GM18507 (cell line): ENCODE measurements around the gene RASA3.
"Not testable (repeated sequence)": the region's sequence is repeated elsewhere in the genome, so short reads cannot be mapped to it uniquely, and the experiment has no call there.

Experiments
- DNase-seq: peaks from one replicate; pipeline ENCODE4 v3.0.0; 2011; ENCODE audit warnings: low read depth; ENCODE audit not compliant: insufficient read length; ENCODE audit errors: extremely low spot score
- FAIRE-seq: peaks from 2 replicates; lab custom pipeline; 2011; peaks lifted over from hg19 to GRCh38; lab: Jason Lieb, UNC

Gene RASA3

DNA sequence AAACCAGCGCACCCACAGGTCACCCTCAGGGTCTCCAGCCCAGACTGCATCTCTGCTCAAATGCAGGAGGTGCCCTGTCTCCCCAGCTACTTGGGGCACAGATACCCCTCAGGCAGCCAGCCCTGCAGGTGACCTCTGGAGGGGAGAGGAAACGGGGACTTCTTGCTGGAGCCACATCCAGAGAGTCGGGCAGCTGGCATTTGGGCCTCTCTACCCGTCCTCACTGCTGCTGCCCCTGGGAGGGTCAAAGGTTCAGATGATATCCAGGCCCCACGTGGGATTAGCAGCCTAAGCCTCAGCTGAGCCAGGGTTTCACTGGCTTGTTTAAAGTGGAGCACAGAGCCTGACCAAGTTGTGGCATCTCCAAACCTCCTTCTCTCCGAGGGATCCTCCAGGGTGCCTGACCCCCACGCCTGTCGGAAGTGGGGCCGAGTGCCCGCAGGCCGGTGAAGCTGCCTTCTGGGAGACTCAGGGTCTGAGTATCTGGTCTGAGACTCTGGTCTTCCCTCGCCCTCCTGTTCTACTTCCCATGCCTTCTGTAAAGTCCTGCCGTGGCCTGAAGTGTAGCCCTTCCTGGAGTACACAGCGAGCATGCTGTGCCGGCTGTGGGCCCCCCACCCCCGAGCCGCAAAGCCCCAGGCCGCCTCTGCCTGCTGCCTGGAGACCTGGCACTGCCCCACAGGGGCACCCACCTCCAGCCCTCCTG, 2.1 kb downstream of the RASA3 start:
- peak; percentile 62 for FAIRE-seq
- DNase-seq = no peak

DNA sequence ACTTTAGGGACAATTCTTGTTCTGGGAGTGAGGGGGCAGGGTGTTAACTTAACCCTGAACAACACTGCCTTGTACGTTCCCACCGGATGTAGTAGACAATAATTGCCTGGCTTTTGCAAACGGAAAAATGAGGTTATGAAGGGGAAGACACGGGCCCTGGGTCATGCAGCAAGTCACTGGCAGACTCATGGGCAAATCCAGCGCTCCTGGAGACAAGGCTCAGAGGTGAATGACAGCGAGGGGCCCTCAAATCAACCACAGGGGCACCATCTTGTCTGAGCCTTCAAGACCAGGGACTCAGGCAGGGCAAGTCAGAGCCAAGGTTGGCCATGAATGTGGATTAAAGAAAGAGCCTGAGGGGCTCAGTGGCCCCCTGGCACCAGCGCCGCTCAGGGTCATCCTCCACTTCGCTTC, 2.8 kb downstream of the RASA3 start:
- FAIRE-seq = no peak

DNA sequence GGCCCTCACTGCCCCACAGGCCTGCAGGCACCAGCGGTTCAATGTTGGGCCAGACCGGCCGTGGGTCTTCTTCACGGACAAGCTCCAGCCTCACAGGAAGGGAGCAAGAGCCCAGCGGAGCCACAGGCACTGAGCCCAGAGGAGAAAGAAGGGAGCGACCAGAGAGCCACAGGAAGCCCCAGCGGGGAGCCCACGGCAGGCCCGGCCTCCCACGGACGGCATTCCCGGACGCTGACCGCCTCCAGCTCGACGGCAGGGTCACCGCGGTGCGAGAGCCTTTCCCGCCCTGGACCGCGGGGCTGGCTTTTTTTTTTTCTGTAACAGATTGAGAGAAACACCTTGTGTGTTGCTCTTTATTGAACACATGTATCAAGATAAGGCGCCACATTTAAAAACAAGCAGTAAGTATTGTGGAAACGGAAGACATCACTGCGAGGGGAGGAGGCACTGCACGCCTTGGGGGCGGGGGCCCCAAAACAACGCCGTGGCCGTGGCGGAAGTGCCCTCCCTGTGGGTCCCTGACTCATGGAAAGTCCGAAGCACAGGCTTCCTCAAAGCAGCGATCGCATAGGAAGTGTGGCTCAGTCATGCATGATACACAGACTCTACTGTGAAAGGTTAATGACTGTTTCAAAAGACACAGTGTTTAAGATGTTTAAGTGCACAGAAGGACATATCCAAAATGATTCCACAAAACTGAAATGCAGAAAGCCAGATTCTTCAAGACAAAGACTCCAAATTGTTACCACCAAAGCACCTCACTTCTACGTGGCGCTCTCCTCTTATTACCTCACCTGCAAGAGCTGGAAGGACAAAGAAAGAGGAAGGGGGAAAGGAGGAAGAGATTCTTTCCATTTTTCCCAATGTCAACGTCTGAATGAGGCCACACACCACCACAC, 3.5 kb downstream of the RASA3 start:
- peak; percentile 99 for FAIRE-seq
- DNase-seq = peak; percentile 86

More for the DNA sequence above, 2.8 kb downstream of the RASA3 start:
- DNase-seq = no peak

DNA sequence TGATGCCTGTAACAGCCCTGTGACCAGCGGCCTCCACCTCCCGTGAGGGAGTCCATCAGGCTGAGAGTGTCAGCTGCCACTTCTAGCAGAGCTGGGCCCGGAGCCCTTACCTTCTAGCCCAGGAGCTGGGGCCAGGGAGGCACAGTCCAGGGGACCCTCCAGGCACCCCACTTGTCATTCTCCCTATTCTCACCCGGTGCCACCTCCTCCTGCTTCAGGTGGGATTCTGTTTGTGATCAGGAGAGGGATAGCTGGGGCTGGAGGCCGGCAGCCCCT, 4.1 kb downstream of the RASA3 start:
- DNase-seq (no peak), FAIRE-seq (no peak)

DNA sequence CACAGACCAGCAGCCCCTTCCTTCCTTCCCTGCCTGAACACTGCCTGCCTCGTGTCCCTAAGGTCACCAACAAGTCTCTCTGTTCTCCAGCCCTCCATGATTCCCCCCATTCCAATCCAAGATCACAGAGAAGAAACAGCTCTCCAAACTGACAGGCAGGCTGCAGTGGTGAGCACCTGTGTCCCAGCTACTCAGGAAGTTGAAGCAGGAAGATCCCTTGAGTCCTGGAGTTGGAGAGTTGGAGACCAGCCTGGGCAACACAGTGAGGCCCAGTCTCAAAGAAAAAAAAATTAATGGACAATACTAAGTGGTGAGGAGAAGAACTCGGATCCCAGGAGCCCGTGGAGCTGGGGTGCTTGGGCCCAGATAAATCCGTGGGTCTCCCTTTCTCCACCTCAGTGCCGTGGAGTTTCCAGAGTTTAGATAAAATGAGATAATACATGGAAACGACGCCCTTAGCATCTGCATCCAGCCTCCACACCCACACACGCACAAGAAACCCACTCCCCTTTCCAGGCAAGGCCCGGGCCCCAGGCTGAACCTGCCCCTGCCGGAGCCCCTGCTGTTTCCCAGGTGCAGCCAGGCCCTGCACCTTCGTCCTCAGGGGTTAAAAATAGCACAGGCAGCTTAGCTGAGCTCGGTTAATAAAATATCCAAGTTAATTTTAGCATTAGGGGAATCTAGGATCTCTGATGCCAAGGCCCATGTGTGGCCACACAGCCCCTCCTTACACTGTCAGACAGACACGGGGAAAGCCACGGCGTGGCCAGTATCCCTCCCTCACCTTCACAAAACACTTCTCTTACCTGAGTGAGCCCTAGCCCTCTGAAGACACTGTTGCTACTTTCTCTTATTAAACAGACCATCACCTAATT, 4.7 kb downstream of the RASA3 start:
- DNase-seq = no peak
- no peak for FAIRE-seq

DNA sequence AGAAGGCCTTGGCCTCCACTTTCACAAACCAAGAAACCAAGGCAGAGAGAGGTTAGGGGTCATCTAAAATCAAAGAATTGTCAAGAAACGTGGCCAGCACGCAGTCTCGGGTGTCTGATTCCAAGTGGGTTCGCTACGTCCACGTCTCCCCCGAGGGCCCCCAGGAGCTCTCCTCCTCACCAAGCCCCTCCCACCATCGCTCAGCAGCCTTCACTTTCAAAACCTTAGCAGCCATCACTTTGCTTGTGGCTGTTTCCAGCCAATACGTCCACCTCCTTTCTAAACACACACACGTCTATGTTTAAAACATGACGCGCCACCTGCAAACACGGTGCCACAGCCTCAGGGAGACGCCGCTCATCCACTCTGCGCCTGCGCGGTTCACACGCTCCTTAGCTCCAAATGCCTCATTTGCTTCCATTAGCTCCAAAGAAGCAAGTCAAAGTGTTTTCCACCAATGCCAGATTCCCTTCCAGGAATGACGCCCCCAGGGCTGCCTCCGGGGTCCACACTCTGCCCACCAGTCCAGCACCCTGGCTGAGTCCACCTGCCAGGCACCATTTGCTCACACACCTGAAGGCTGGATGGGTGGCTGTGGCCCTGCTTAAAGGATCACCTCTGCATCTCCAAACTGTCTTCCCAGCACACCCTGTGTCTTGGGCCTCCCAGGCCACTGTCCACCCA, 5.5 kb downstream of the RASA3 start:
- DNase-seq (no peak), FAIRE-seq (no peak)

DNA sequence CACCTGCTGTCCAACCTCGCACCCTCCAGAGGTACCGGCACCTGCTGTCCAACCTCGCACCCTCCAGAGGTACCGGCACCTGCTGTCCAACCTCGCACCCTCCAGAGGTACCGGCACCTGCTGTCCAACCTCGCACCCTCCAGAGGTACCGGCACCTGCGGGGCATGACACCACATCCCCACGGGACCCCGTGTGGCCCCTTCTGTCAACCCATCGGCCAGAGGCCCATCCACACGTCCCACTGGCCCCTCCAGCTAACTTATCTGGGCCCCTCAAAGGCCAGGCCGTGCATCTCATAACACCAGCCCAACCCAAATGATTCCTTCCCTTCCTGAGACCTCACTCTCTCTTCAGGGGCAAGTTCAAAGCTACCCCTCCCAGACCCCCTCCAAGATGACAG, 6.3 kb downstream of the RASA3 start:
- DNase-seq, FAIRE-seq: not testable (repeated sequence)

DNA sequence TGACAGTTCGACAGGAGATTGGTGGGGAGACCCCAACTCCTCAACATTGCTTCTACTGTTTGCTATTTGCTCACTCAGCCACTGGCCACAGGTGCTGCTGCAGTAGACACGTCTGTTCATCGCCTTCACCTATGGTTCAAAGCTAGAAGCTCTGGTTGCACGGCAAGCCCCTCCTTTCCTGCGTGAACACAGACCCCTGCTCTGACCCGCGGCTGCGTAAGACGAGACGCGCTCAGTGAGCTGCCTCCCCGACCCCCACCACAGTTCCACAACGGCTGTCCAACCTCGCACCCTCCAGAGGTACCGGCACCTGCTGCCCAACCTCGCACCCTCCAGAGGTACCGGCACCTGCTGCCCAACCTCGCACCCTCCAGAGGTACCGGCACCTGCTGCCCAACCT, 6.8 kb downstream of the RASA3 start:
- no peak for DNase-seq
- no peak for FAIRE-seq

DNA sequence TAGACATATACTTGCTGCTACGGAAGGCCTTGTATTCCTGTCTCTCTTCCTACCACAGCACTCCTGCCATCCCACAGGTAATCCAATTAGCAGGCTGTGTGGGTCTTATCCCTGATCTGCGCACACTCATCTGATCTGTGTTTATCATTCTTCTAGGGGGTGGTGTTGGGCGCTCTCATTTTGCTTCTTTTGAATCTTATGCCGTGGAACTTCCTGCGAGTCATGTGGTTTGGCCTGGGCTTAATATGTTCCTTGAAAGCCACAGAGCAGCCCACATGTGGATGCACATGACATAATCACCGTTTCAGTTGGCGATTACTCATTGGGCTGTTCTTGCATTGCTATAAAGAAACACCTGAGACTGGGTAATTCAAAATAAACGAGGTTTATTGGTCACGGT, 7.5 kb downstream of the RASA3 start:
- FAIRE-seq = peak; percentile 67
- DNase-seq = no peak

DNA sequence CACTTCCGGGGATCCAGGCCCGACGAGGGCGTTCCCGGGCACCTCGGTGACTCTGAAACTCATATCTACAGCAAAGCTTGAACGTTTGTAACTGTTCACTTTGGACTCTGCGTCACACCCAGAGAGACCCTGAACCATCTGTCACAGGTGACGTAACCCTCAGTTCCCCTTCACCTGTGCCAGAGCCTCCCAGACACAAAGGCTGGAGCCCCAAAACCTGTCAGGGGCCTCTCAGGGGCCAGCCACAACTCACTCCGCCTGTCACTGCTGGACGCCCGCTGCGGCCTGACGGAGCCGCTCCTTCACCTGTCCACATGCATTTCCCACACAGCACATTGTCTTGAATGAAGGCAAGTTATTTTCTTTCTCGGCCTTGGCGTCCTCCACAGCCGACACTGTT, 8.0 kb downstream of the RASA3 start:
- no peak for DNase-seq
- FAIRE-seq = no peak

DNA sequence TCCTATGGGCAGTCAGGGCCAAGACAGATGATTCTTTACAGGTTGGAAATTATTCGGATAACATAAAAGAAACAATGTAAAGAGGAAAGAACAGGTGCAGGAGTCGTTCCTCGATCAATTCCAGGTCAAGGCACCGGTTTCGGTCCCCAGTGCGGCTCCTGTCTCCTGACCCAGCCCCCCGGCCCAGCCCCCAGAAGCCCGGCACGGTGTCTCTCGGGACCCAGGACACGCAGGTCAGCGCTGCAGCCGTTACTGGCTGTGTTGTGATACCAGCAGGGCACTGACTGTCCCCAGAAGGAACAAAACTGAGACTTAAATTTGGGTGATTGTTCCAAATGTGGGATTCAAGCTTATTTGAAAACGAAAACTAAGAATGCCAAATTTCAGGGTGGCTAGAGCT, 8.5 kb downstream of the RASA3 start:
- no peak for FAIRE-seq
- no peak for DNase-seq

DNA sequence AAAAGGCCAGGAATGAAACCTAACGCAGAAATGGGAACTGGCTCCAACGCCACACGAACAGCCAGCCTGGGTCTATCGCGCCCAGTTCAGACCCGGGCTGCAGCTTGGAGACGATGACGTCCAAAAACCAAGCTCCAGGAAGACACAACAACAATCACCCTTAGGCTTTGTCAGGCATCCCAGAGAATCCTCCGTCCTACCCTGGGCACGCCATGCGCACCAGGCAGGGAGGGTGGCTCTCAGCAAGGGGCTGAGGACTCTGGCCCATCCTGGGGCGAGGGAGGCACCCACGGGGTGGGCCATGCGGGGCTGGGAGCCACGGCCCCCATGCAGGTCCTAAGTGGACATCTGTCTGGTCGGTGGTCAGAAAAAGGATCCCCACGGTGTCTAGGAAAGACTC, 9.0 kb downstream of the RASA3 start:
- no peak for DNase-seq
- no peak for FAIRE-seq

DNA sequence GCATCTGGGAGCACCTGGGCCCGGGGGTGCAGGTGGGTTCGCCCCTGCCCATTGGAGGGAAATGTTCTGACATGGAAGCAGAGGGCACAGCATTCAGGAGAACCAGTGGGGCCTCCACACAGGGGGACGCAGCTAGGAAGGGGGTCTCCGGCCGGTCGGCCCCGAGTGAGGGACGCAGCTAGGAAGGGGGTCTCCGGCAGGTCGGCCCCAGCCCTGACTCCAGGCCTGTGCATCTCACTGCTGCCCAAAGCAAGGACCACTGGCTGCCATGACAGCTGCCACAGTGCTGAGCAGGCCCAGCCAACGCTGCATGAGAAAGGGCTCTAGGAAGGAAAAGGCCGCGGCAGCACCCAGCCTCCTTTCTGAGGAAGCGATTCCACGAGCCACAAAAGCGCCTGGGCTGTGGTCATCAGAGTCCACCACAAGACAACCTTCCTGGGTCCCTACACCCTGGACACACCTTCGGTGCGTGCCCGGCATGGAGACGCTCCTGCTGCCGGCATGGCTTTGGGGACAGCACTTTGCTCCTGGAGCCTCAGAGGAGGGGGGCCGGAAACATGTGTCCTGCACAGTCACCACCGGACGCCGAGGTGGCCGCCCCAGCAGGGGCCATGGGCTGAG, 9.7 kb downstream of the RASA3 start:
- DNase-seq (no peak), FAIRE-seq (no peak)

DNA sequence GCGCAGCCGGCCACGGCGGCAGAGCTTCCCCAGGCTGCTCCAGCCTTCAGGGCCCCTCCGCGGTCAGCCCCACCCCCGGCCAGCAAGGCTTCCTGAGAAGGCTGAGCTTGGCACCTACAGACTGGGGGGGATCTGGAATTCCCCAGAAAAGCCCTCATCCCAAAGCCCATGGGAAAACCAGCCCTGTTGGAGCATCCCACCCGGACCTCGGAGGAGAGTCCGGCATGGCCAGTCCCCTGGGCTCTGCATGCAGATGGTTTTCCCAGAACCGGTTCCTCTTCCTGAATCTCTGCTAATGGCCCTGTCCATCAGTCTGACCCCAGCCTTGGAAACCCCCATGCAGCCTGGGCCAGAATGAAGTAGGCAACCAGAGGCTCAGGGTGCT, 10.3 kb downstream of the RASA3 start:
- no peak for DNase-seq
- FAIRE-seq = no peak

DNA sequence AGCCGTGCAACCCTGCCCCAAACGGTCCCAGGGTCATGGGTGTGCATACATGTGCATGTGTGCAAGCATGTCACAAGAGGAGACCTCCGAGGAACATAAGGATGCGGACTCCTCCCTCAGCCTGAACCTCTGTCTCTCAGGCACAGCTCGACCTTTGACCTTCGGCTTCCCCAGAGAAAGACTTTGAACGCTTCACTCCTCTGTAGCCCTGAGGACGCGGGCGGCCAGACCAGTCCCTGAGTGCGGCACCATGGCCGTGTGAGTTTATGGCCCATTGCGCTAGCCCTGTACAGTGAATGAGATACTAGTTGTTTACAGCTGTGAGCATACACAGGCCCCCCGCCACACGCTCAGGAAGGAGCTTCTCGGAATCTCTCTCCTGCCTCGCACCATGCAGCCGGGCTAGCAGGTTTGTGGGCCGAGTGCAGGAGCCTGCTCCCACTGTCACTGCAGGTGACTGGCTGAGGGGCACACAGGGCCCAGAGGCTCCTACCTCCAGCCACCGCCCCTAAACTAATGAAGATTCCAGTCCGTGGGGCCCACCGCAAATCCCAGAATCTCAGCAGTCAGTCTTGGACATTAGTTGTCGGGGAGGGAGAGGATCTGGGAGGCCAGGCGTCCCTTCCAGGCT, 10.8 kb downstream of the RASA3 start:
- FAIRE-seq = no peak
- DNase-seq = no peak

DNA sequence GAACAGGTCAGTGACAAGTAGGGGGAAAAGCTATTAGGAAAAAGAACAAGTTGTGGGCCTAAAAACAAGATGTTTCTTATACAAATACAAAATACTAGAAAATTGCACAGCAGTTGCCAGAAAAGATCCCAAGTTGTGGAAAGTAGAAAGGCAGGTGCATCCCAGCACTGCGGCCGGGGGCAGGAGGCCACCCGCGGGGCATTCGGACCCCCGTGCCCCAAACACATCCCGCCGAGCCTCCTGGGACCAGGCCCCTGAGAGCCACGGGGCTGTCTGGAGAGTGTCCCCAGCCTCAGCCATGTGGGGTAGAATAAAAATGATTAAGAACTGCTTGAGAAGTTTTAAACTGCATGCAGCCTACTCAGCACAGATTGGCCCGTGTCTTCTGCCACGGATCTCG, 11.4 kb downstream of the RASA3 start:
- DNase-seq (no peak), FAIRE-seq (no peak)

DNA sequence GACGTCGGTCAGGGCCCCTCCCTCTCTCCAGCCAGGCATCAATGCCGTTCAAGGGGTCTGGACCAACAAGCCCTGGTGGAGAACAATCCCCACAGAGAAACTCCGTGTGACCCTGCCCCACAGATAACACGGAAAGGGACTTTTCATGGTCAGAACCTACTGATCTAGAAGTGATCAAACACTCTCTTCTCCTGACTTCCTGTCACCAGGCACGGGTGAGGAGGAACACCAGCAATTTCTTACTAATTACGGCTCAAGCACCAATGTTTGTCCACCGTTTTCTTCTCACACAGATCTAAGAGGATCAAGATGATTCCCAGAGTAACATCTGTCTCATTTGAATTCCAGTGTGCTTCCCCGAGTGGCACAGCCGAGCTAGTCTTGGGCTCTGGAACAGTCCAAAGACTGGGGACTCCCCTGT, 11.8 kb downstream of the RASA3 start:
- DNase-seq = no peak
- peak; percentile 51 for FAIRE-seq

DNA sequence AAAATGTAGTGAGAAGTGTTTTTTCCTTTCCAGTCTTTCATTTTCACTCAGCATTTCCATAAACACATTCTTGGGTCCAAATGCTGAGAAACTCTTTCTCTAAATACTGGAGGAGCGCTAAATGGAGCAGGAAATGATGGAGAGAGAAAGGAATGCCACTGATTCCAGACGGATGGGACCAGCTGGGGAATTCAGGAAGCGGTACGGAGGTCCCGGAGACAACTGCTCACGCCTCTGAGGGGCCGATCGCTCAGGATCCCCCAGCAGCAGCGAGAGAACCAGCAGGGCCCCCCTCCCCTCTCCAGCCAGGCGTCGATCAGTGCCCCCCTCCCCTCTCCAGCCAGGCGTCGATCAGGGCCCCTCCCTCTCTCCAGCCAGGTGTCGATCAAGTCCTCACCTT, 13.2 kb downstream of the RASA3 start:
- no peak for DNase-seq
- FAIRE-seq = no peak
